Right renal pelvis (tissue), 4 donors: ENCODE data around the gene SAMHD1. TPM values are rescaled to one million over a fixed set of nuclear protein-coding genes. Genes with fewer than 3 reads are reported as not detected.
"Not testable (repeated sequence)": the region's sequence is repeated elsewhere in the genome, so short reads cannot be mapped to it uniquely, and the experiment has no call there.

Experiments used
- DNase-seq, 4 donors: peaks; one replicate each; pipeline ENCODE4 v3.0.0-alpha.2; 2013; ENCODE audit warnings: low read depth in 4 of 4, low spot score in 3 of 4, missing footprints in 1 of 4
- polyA plus RNA-seq, 4 donors: library from polyadenylated mRNA; unstranded; fragments of 120-200 nt; gene quantifications; one replicate each; pipeline ENCODE4 v1.2.1, GENCODE V29; 2013; ENCODE audit not compliant: insufficient read length in 4 of 4

SAMHD1 gene
- polyA plus RNA-seq, 4 donors = 22.1 to 27.6 (median 25.6) TPM

- no peak for DNase-seq
Measured at GRCh38 chr20:36875702-36876472, 75.6 kb downstream of the SAMHD1 start, which contains the start of gene TLDC2. Gene TLDC2 (plus strand): TSS chr20:36876138. CDS start chr20:36876175, 37 bp downstream.

- DNase-seq = not testable (repeated sequence)
Measured at GRCh38 chr20:36875093-36875492, 76.4 kb downstream of the SAMHD1 start.

GRCh38 chr20:36873498-36874189, 77.9 kb downstream of the SAMHD1 start:
- no peak for DNase-seq

DNA sequence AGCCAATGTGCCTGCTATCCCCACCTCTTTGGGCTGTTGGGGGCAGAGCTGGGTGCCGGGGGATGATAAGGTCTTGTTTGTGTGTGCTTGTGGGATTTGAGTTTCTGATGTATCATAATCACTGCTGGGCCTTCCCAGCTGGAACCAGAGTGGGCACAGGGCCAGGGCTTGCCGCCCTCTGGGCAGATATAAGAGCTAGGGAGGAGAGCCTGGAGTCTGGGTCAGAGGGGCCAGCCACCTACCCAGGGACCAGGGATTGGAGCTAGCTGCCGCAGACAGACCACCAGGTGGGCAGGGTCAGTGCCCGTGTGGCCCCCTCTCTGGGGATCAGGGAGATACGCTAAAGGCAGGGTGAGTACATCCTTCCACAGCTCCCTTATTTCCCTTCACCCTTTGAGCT, 78.7 kb downstream of the SAMHD1 start:
- no peak for DNase-seq

DNA sequence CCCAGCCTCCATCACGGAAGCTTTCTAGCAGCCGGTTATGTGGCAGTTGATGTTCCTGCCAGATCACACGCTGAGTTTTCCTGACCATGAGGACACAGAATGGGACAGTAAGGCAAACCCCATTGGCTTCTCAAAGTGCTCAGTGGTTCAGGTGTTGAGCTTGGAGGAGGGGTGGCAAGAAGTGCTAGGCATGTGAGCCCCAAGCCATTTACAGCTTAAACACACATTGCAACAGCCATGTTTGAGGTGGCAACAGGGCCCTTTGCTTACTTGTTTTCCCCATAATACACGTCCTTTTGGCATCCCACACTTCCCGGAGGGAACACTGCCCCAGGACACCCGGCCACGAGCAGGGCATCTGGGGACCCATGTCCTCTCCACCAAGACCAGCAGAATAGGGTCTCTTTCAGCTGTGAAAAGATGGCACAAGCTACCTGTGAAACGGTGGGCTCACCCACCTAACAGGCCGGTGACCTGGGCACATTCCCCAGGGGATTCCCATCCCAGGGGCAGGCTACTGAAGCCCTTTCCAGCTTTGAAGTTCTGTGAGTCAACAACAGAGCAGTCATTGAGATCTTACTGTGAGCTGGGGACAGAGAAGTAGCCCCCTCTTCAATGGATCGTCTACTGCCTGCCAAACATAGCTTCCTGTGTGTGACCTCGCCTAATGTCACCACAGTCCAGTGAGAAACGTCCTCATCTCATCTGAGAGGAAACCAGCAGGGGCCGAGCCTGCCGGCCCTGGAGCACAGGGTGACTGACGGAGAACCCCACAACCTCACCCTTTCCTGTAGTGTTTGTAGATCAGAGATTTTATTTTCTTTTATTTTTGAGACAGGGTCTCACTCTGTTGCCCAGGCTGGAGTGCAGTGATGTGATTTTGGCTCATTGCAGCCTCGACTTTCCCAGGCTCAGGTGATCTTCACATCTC, 79.6 kb downstream of the SAMHD1 start:
- no peak for DNase-seq

GRCh38 chr20:36866681-36867495, 84.6 kb downstream of the SAMHD1 start:
- no peak for DNase-seq

DNA sequence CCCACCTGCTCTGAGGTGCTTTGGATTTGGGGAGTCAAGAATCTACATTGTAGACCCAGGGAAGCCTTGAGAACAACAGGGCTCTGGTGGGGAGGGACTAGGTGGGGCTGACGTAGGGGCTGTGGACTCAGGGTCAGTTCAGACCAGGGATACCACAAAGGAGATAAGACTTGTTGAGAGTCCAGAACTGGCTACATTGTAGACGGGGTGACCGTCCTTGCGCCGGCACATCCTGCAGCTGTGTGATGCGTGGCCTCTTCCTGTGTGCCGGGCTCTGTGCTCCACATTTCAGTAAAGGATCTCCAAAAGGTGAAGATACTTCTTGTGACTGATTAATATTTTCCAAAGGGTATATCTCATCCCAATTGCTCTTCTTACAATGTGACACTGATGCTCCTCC, 85.3 kb downstream of the SAMHD1 start:
- DNase-seq = no peak

DNA sequence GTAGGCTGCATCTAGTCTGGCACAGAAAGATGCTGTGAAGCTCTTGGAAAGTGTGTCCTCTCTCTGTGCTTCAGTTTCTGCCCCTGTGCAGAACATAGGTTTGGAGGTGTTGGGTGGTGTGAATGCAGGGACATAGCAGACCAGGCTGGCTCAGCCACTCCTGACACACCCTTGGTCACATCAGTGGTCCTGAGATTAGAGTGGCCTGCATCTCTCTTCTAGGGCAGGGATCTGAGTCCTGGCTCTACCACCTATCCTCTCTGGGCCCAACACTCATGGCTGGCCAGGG, 85.7 kb downstream of the SAMHD1 start:
- no peak for DNase-seq

DNA sequence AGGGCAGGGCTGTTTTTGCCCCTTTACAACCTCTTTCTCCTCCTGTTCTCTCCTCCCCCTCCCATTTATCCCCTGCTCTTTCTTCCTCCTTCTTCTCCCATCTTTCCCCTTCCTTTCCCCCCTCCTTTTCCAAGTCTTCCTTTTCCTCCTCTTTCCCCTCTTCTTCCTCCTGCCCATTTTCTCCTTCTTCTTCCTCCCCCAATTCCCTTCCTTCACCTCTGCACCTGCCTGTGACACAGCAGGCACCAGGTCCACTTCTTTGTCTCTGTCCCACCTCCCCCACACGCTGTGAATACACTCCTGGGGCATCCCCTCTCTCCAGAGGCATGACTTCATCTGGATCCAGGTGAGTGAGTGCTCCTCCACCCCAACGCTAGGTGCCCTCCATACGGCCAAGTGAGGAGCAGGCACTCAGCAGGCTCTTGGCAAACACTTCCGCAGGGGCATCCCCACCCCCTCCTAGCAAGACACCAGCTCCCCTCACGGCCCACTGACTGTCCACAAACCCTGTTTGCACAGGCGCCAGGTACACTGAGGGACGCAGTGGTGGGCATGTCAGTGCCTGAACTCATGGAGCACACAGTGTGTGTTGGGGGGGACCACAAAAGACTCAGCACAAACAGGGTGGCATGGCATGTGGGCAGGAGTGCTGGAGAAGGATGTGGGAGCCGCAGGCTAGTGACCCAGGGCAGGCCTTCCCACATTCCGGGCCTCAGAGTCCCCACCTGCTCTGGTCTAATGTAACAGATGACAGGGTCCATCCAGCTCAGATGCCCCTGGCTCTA, 86.2 kb downstream of the SAMHD1 start:
- DNase-seq = no peak

- no peak for DNase-seq
Measured at GRCh38 chr20:36862857-36863668, 88.4 kb downstream of the SAMHD1 start.

DNA sequence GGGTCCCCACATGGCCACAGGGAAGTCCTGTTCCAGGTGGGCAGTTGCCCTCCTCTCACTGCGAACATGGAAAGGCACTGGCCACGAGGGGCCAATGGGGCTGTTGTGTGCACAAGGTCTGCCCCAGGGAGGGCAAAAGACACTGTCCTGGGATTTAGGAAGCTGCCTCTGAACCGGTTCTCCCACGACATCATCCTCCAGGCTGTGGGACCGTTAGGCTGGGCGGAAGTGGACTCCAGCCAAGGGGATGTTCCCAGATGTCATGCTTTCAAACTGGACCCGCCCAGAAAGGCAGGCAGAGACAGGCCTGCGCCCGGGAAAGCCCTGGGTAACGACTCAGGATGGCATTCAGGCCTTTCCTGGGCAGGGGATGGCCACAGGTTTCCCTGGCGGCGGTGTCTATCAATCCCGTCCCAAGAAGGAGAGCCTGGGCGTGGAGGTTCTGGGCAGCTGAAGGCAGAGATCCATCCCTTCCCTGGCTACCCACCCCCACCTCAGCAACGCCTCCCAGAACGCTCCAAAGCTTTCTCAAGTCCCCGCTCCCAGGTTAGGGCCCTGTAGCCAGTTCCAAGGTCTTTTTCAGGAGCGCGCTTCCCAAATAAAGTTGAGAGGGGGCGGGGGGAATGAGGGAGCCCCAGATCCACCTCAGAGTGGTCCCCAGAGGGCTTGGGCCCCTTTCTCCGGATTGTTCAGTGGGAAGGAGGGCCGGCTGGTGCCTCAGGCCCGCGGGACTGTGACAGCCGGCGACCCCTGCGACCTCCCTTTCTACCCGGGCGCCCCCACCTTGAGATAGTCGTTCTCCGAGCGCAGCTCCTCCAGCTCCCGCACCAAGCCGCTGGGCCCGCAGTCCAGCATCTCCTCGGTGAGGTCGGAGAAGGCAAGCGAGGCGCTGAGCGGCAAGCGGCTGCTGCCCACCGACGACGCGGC, 89.4 kb downstream of the SAMHD1 start:
- DNase-seq = peak in 2 of 4 donors; percentile 60 to 63

DNA sequence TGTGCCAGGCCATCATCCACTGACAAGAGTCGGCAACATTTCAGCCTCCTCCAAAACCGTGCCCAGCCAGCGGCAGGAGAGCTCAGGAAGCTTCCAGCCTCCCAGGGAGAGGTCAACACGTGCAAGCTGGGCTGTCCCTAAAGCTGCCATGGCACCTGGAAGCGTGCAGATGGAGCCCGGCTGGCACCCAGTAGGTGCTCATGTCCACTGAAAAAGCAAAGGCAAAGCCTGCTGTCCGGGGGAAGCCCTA, 90.0 kb downstream of the SAMHD1 start:
- DNase-seq = no peak

DNA sequence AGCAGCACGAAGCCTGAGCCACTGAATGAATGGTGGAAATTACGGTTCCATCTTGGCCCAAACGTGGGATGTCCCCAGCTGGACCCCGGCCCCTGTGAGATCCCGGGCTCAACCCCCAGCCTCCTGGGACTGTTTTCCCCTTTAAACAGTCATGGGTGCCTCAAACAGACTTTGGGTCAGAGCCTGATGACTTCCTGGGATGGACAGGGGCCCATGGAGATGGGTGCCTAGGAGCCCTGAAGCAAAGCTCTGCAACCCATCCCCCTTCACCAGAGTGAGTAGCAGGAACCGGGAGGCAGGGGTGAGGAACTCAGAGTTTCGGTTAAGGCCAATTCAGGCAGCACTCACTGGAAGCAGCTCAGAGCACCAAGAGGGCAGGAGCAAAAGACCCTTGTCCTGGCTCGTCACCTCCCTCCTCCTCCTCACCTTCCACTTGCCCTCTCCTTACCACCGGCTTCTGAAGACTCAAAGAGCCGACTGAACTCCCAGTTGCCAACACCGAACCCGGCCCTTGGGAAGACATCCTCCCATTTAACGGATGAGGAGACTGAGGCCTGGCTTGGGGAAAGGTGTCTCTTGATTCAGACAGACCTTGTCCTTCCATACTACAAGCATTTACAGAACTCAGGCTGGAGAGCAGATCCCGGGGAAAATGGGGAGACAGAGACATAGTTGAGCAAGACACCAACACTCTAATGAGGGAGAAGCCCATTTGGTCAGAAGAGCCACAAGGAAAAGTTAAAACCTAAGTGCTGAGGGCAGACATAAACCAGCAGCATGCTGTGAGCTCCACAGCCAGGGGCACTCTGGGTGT, 90.5 kb downstream of the SAMHD1 start:
- no peak for DNase-seq

DNA sequence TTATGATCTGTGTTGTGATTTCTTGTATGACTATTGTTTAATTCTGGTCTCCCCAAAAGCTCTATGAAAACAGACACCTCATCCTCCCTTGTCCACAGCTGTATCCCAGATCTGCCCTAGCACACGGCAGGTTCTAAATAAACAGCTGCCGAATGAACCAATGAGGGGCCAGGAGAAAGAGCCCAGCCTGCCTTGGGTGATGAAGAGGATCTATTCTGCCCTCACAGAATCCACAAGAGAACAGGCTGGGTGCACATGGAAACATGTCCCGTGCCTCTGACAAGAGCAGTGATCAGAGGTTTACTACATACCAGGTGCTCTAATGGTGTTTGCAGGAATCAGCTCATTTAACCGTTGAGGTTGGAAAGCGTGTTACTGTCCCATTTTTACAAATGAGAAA, 91.2 kb downstream of the SAMHD1 start:
- DNase-seq = no peak

DNA sequence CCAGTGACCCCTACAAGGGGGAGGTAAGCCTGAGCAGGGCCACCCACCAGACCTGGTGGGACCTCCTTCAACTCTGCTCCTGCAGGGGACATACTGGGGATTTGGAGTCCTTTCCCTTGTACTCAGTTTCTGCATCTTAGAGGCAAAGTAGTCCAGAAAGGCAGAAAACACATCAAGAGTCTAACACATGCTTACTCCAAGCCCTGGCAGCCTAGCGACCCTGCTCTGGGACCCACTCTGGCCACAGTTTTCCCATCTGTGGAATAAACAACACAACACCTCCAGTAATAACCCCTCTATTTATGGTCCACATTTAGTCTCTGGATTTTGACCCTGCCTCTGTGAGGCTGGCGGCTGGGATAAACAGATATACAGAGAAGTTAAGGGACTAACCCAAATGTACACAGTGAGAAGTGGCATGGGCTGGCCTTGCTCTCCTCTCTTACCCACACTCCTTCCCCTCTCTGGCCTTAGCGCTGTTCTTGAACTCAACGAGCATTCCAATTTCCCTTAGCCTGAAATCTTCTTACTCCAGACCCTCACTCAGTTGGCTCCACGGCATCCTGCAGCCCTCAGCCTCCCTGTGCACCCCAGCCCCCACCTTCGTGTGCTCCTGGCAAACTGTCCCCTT, 91.7 kb downstream of the SAMHD1 start:
- no peak for DNase-seq

DNA sequence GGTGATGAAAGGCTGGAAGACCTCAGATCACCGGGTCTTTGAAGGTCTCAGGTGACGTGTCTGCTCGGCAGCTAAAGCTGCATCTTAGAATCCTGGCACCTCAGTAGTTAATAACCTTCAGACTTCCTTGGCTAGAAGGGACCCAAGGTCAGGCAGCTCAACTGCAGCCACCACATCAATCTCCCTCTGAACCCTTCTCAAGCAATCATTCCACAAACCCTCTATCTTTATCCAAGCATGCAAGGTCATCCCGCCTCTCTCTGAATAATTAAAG, 92.3 kb downstream of the SAMHD1 start:
- DNase-seq = no peak
